ENCODE measurements around the gene EMC10.
"Not testable (repeated sequence)": the region's sequence is repeated elsewhere in the genome, so short reads cannot be mapped to it uniquely, and the experiment has no call there.

EMC10 gene

GRCh38 chr19:50476224-50476906 lies at the start of gene EMC10, which contains the start of gene GARIN5A:
TSS of gene EMC10 (plus strand) at chr19:50476507. CDS start at chr19:50476545, 38 bp downstream.
TSS of gene GARIN5A (minus strand) at chr19:50476848. CDS start at chr19:50476388, 460 bp downstream.
- peaks cover 7% of the 10 kb centered on the region for H3K36me3 Mint-ChIP-seq
- H3K27me3 Mint-ChIP-seq = no peaks in the 10 kb centered on the region
- peak within 1 kb of the TSS; percentile 97 for H3K27ac Mint-ChIP-seq
- peaks cover 22% of the 10 kb centered on the region for H3K4me1 Mint-ChIP-seq
- H3K9me3 Mint-ChIP-seq = no peaks in the 10 kb centered on the region
- peak within 1 kb of the TSS; percentile 98 for H3K4me3 Mint-ChIP-seq

GRCh38 chr19:50427318-50427925 lies 48.9 kb upstream of the EMC10 start:
- no peaks in the 10 kb centered on the region for H3K9me3 Mint-ChIP-seq
- peaks cover 2% of the 10 kb centered on the region for H3K27me3 Mint-ChIP-seq
- H3K4me3 Mint-ChIP-seq = peak overlapping the region; percentile 26
- H3K27ac Mint-ChIP-seq = no peak overlapping the region
- H3K36me3 Mint-ChIP-seq = no peaks in the 10 kb centered on the region
- peaks cover 17% of the 10 kb centered on the region for H3K4me1 Mint-ChIP-seq

- peaks cover 17% of the 10 kb centered on the region for H3K4me1 Mint-ChIP-seq
- H3K36me3 Mint-ChIP-seq = no peaks in the 10 kb centered on the region
- H3K27ac Mint-ChIP-seq = no peak overlapping the region
- no peaks in the 10 kb centered on the region for H3K9me3 Mint-ChIP-seq
- peak overlapping the region; percentile 59 for H3K4me3 Mint-ChIP-seq
- H3K27me3 Mint-ChIP-seq = peaks cover 4% of the 10 kb centered on the region
Observed at GRCh38 chr19:50427997-50428425, 48.3 kb upstream of the EMC10 start.

- Mint-ChIP-seq H3K4me1 (peaks cover 17% of the 10 kb centered on the region), H3K9me3 (no peaks in the 10 kb centered on the region), H3K4me3 (peak overlapping the region; percentile 59), H3K27ac (no peak overlapping the region), H3K27me3 (peaks cover 4% of the 10 kb centered on the region), H3K36me3 (no peaks in the 10 kb centered on the region)
Observed at GRCh38 chr19:50428772-50429463, 47.4 kb upstream of the EMC10 start.

- H3K27ac Mint-ChIP-seq = peak overlapping the region; percentile 46
- no peaks in the 10 kb centered on the region for H3K36me3 Mint-ChIP-seq
- peaks cover 17% of the 10 kb centered on the region for H3K4me1 Mint-ChIP-seq
Observed at GRCh38 chr19:50430888-50431342, 45.4 kb upstream of the EMC10 start.

GRCh38 chr19:50431343-50432220 lies 44.7 kb upstream of the EMC10 start:
- Mint-ChIP-seq H3K4me1 (peaks cover 17% of the 10 kb centered on the region), H3K4me3 (peak overlapping the region; percentile 90), H3K9me3 (no peaks in the 10 kb centered on the region), H3K27ac (peak overlapping the region; percentile 89), H3K36me3 (no peaks in the 10 kb centered on the region), H3K27me3 (peaks cover 4% of the 10 kb centered on the region)

More at GRCh38 chr19:50430888-50431342, 45.4 kb upstream of the EMC10 start:
- Mint-ChIP-seq H3K9me3 (no peaks in the 10 kb centered on the region), H3K27me3 (peaks cover 4% of the 10 kb centered on the region), H3K4me3 (peak overlapping the region; percentile 90)

GRCh38 chr19:50432221-50433028 lies 43.9 kb upstream of the EMC10 start, which contains the start of gene MYBPC2:
TSS of gene MYBPC2 (plus strand) at chr19:50432892. CDS start at chr19:50432954, 62 bp downstream.
- Mint-ChIP-seq H3K36me3 (no peaks in the 10 kb centered on the region), H3K9me3 (no peaks in the 10 kb centered on the region), H3K27ac (peak within 1 kb of the TSS; percentile 89), H3K4me3 (peak within 1 kb of the TSS; percentile 90), H3K4me1 (peaks cover 17% of the 10 kb centered on the region), H3K27me3 (peaks cover 4% of the 10 kb centered on the region)

DNA sequence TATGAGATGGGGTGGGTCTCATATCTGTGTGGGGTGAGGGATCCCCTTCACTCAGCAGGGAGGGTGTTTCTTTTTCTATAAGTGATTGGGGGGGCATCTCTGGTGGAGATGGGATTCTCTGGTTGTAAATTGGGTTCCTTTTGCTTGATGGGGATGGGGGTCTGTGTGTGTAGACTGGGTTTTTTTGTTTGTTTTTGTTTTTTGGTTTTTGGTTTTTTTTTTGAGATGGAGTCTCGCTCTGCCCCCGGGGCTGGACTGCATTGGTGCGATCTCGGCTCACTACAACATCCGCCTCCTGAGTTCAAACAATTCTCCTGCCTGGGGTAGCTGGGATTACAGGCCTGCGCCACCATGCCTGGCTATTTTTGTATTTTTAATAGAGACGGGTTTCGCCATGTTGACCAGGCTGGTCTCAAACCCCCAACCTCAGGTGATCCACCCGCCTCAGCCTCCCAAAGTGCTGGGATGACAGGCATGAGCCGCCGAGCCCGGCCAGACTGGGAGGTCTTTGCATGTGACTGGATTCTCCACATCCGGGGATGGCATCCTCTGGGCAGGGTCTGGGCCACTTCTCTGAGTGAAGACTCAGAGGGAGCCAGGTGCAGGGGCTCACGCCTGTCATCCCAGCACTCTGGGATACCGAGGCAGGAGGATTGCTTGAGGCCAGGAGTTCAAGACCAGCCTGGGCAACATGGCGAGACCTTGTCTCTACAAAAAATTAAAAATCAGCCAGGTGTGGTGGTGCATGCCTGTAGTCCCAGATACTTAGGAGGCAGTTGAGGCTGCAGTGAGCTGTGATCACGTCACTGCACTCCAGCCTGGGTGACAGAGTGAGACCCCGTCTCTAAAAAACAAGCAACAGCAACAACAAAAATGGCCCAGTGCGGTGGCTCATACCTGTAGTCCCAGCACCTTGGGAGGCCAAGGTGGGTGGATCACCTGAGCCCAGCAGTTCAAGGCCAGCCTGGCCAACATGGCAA lies 42.8 kb upstream of the EMC10 start:
- H3K4me3 Mint-ChIP-seq = peak overlapping the region; percentile 78
- peaks cover 17% of the 10 kb centered on the region for H3K4me1 Mint-ChIP-seq
- peaks cover 4% of the 10 kb centered on the region for H3K27me3 Mint-ChIP-seq
- H3K36me3 Mint-ChIP-seq = no peaks in the 10 kb centered on the region
- H3K27ac Mint-ChIP-seq = peak overlapping the region; percentile 47
- no peaks in the 10 kb centered on the region for H3K9me3 Mint-ChIP-seq

GRCh38 chr19:50434525-50434924 lies 41.8 kb upstream of the EMC10 start:
- H3K9me3 Mint-ChIP-seq = no peaks in the 10 kb centered on the region
- peaks cover 4% of the 10 kb centered on the region for H3K27me3 Mint-ChIP-seq
- no peak overlapping the region for H3K27ac Mint-ChIP-seq
- peaks cover 12% of the 10 kb centered on the region for H3K4me1 Mint-ChIP-seq
- no peak overlapping the region for H3K4me3 Mint-ChIP-seq
- H3K36me3 Mint-ChIP-seq = no peaks in the 10 kb centered on the region

- Mint-ChIP-seq H3K36me3 (no peaks in the 10 kb centered on the region), H3K27ac (no peak overlapping the region), H3K4me3 (no peak overlapping the region), H3K4me1 (peaks cover 12% of the 10 kb centered on the region), H3K27me3 (peaks cover 4% of the 10 kb centered on the region), H3K9me3 (no peaks in the 10 kb centered on the region)
Observed at GRCh38 chr19:50435221-50435620, 41.1 kb upstream of the EMC10 start.

DNA sequence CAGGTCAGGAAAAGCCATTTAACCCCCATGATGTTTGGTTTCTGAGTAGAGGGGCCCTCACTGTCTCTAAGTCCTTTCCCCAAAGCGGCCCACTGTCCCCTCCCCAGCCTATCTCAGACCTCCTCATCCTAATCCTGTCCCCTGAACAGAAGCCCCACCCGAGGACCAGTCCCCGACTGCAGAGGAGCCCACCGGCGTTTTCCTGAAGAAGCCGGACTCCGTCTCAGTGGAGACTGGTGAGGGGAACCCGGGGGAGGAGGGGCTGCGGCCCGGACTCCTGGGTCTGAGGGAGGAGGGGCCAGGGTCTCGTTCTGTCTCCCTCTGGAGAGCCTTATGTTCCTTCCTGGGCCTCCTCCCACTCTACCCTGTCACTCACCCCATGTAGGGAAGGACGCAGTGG lies 40.7 kb upstream of the EMC10 start:
- H3K36me3 Mint-ChIP-seq = no peaks in the 10 kb centered on the region
- H3K4me3 Mint-ChIP-seq = no peak overlapping the region
- H3K27ac Mint-ChIP-seq = no peak overlapping the region
- no peaks in the 10 kb centered on the region for H3K9me3 Mint-ChIP-seq
- H3K27me3 Mint-ChIP-seq = peaks cover 4% of the 10 kb centered on the region
- peaks cover 11% of the 10 kb centered on the region for H3K4me1 Mint-ChIP-seq

DNA sequence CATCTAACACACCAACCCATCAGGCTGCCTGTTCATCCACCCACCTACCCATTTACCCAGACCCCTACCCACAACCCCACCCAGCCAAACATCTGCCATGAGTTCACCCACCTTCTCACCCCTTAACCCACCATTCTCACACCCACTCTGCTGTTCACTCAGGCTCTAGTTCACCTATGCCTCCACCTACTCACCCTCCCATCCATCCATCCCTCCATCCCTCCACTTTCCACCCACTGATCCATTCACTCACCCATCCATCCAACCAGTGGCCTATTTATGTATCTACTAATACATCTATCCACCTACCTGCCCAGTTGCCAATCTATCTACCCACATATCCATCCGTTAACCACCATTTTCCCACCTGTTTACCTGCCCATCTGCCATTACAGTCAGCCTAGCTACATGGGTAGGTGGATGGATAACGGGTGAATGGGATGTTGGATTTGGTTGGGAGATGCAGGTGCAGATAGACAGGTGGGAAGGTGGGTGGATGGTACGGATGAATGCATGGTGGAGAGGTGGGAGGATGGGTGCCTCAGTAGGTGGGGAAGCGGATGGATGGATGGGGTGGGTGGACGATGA lies 38.4 kb upstream of the EMC10 start:
- Mint-ChIP-seq H3K27me3 (peaks cover 3% of the 10 kb centered on the region), H3K36me3 (no peaks in the 10 kb centered on the region), H3K4me3 (no peak overlapping the region)

GRCh38 chr19:50439130-50439529 lies 37.2 kb upstream of the EMC10 start:
- H3K9me3 Mint-ChIP-seq, H3K27me3 Mint-ChIP-seq, H3K27ac Mint-ChIP-seq, H3K36me3 Mint-ChIP-seq, H3K4me1 Mint-ChIP-seq, H3K4me3 Mint-ChIP-seq: not testable (repeated sequence)

More for the DNA sequence above, 38.4 kb upstream of the EMC10 start:
- H3K27ac Mint-ChIP-seq = no peak overlapping the region
- H3K4me1 Mint-ChIP-seq = no peaks in the 10 kb centered on the region
- H3K9me3 Mint-ChIP-seq = no peaks in the 10 kb centered on the region

All from activated naive CD4-positive, alpha-beta T cell treated with anti-CD3 and anti-CD28 coated beads, Interleukin-2, amount 50 U/mL, for 24 hours (primary cell).